ENCODE results near the gene PTPRN2.

PTPRN2 gene

GRCh38 chr7:158252837-158253669 lies 334.6 kb downstream of the PTPRN2 start:
- no peak for DNase-seq (ENCODE audit: low spot score)

GRCh38 chr7:158252081-158252836 lies 335.4 kb downstream of the PTPRN2 start:
- DNase-seq (ENCODE audit: low spot score), result no peak

GRCh38 chr7:158251061-158251965 lies 336.3 kb downstream of the PTPRN2 start:
- DNase-seq (ENCODE audit: low spot score), result no peak

- no peak for DNase-seq (ENCODE audit: low spot score)
Observed at GRCh38 chr7:158249692-158250091, 337.9 kb downstream of the PTPRN2 start.

- DNase-seq (ENCODE audit: low spot score), result no peak
Observed at GRCh38 chr7:158248816-158249215, 338.8 kb downstream of the PTPRN2 start.

- DNase-seq (ENCODE audit: low spot score), result no peak
Observed at GRCh38 chr7:158247758-158248487, 339.7 kb downstream of the PTPRN2 start.

- DNase-seq (ENCODE audit: low spot score), result no peak
Observed at GRCh38 chr7:158246960-158247673, 340.5 kb downstream of the PTPRN2 start.

GRCh38 chr7:158246272-158246959 lies 341.2 kb downstream of the PTPRN2 start:
- DNase-seq (ENCODE audit: low spot score), result no peak

- DNase-seq (ENCODE audit: low spot score), result no peak
Observed at GRCh38 chr7:158245724-158246041, 341.9 kb downstream of the PTPRN2 start.

- no peak for DNase-seq (ENCODE audit: low spot score)
Observed at GRCh38 chr7:158244873-158245723, 342.5 kb downstream of the PTPRN2 start.

GRCh38 chr7:158244430-158244829 lies 343.2 kb downstream of the PTPRN2 start:
- no peak for DNase-seq (ENCODE audit: low spot score)

GRCh38 chr7:158241919-158242318 lies 345.7 kb downstream of the PTPRN2 start:
- no peak for DNase-seq (ENCODE audit: low spot score)

GRCh38 chr7:158240801-158241200 lies 346.8 kb downstream of the PTPRN2 start:
- DNase-seq (ENCODE audit: low spot score), result no peak

- no peak for DNase-seq (ENCODE audit: low spot score)
Observed at GRCh38 chr7:158239290-158239981, 348.2 kb downstream of the PTPRN2 start.

GRCh38 chr7:158238616-158239289 lies 348.9 kb downstream of the PTPRN2 start:
- DNase-seq (ENCODE audit: low spot score), result no peak

- DNase-seq (ENCODE audit: low spot score), result no peak
Observed at GRCh38 chr7:158237672-158238335, 349.8 kb downstream of the PTPRN2 start.

- DNase-seq (ENCODE audit: low spot score), result no peak
Observed at GRCh38 chr7:158236400-158236799, 351.2 kb downstream of the PTPRN2 start.

- DNase-seq (ENCODE audit: low spot score), result no peak
Observed at GRCh38 chr7:158235862-158236261, 351.8 kb downstream of the PTPRN2 start.

Data from hematopoietic multipotent progenitor cell treated with erythropoietin and hydrocortisone succinate and interleukin-3 and kit ligand, for 15 days (in vitro differentiated cells).